Measurements from ENCODE around the gene GRIA1. TPM values are rescaled to one million over a fixed set of nuclear protein-coding genes. Genes with fewer than 3 reads are reported as not detected.

GRIA1 gene
- total RNA-seq, 1 donor from 2014 or later, result 0.55 TPM

- Mint-ChIP-seq H3K36me3 (ENCODE audit: low read depth) (no peaks in the 10 kb centered on the region), H3K4me3 (ENCODE audit: unreplicated experiment) (no peak overlapping the region), H3K27ac (ENCODE audit: unreplicated experiment) (peak overlapping the region; percentile 76), H3K9me3 (ENCODE audit: low read depth) (no peaks in the 10 kb centered on the region), H3K4me1 (ENCODE audit: low read depth) (peaks cover 41% of the 10 kb centered on the region), H3K27me3 (ENCODE audit: low read depth) (no peaks in the 10 kb centered on the region)
- DNase-seq (ENCODE audit: low spot score), result no peak
- TF ChIP-seq, protein P1, sequence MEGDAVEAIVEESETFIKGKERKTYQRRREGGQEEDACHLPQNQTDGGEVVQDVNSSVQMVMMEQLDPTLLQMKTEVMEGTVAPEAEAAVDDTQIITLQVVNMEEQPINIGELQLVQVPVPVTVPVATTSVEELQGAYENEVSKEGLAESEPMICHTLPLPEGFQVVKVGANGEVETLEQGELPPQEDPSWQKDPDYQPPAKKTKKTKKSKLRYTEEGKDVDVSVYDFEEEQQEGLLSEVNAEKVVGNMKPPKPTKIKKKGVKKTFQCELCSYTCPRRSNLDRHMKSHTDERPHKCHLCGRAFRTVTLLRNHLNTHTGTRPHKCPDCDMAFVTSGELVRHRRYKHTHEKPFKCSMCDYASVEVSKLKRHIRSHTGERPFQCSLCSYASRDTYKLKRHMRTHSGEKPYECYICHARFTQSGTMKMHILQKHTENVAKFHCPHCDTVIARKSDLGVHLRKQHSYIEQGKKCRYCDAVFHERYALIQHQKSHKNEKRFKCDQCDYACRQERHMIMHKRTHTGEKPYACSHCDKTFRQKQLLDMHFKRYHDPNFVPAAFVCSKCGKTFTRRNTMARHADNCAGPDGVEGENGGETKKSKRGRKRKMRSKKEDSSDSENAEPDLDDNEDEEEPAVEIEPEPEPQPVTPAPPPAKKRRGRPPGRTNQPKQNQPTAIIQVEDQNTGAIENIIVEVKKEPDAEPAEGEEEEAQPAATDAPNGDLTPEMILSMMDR (IDR thresholded peaks at IDR 0.05), result no peak
These were observed 82.1 kb downstream of the GRIA1 start for GRCh38 chr5:153572411-153573145.

DNA sequence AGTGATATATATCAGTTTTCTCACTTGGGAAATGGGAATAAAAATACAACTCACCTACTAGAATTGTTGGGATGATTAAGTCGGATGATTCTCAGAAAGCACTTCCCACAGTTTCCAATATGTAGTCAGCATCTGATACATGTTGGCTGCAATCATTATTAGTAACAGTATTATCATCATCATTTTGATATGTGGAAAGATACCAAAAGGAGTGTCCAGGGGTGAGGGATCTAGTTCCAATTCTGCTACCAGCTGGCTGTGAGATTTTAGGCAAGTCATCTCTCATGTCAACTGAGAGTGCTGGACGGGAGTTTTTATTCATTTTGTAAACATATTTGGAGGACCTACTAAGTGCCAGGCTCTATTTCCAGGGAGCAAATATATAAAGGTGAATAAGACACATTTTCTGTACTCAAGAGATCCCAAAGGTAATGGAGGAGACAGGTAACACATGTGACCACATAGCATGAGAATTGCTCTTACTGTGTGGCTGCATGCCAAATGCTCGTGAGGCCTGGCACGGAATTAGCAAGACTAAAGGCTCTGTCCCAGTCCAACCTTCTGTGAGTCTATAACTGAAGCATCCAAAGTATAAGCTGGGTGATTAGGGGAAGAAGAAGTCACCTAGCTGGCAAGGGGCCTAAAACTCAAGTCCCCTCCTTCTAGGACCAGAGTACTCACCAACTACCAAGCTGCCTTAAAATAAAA lies 83.0 kb downstream of the GRIA1 start:
- Mint-ChIP-seq H3K9me3 (ENCODE audit: low read depth) (no peaks in the 10 kb centered on the region), H3K4me3 (ENCODE audit: unreplicated experiment) (no peak overlapping the region), H3K27ac (ENCODE audit: unreplicated experiment) (no peak overlapping the region), H3K4me1 (ENCODE audit: low read depth) (peaks cover 41% of the 10 kb centered on the region), H3K27me3 (ENCODE audit: low read depth) (no peaks in the 10 kb centered on the region), H3K36me3 (ENCODE audit: low read depth) (no peaks in the 10 kb centered on the region)
- TF ChIP-seq, protein P1 (IDR thresholded peaks at IDR 0.05), result no peak
- DNase-seq (ENCODE audit: low spot score), result no peak

- Mint-ChIP-seq H3K27ac (ENCODE audit: unreplicated experiment) (no peak overlapping the region), H3K4me1 (ENCODE audit: low read depth) (peaks cover 16% of the 10 kb centered on the region), H3K36me3 (ENCODE audit: low read depth) (no peaks in the 10 kb centered on the region), H3K4me3 (ENCODE audit: unreplicated experiment) (no peak overlapping the region), H3K27me3 (ENCODE audit: low read depth) (peaks cover 3% of the 10 kb centered on the region), H3K9me3 (ENCODE audit: low read depth) (no peaks in the 10 kb centered on the region)
- no peak for DNase-seq (ENCODE audit: low spot score)
- TF ChIP-seq, protein P1 (IDR thresholded peaks at IDR 0.05), result no peak
These were observed 93.9 kb downstream of the GRIA1 start for GRCh38 chr5:153584126-153584959.

DNA sequence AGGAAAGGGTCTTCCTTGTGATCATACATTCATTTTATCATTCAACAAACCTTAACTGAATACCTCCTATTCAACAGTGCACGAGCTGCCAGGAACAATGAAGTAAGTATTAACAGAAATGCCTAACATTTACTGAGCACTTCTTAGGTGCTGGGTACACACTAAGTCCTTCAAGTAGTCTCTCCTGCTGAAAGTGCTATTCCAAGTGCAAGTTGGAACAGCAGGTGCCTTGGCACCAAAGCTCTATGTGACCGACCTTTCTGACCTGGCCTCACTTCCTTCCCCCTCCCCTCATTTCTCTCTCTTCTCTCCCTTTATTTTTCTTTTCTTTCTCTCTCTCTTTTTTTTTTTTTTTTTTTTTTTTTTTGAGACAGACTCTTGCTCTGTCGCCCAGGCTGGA lies 94.5 kb downstream of the GRIA1 start:
- Mint-ChIP-seq H3K36me3 (ENCODE audit: low read depth) (no peaks in the 10 kb centered on the region), H3K4me3 (ENCODE audit: unreplicated experiment) (no peak overlapping the region), H3K4me1 (ENCODE audit: low read depth) (peaks cover 16% of the 10 kb centered on the region), H3K9me3 (ENCODE audit: low read depth) (no peaks in the 10 kb centered on the region), H3K27me3 (ENCODE audit: low read depth) (peaks cover 3% of the 10 kb centered on the region), H3K27ac (ENCODE audit: unreplicated experiment) (no peak overlapping the region)
- TF ChIP-seq, protein P1 (IDR thresholded peaks at IDR 0.05), result no peak
- no peak for DNase-seq (ENCODE audit: low spot score)

Data from chondrocyte (in vitro differentiated cells).